ENCODE data around the gene TBX3.

DNA sequence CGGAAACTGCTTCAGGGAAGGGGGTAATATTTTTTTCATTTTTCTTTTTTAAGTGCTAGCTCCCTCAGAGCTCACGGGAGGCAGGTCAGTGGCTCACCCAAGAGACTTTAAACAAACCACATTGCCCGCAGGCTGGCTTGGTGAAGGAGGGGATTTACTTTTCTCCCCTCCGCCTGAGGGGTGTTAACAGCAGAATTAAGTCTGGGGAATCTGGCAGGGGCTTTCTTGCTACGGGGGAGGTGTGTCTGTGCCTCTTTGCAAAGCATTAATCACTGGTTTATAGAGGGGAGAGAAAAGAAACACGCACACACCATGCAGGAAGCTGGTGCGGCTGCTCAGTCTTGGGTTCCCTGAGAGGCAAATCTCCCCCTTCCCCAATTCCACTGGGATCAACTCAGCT is 26.2 kb upstream of the TBX3 start:
- TF ChIP-seq, protein P1, sequence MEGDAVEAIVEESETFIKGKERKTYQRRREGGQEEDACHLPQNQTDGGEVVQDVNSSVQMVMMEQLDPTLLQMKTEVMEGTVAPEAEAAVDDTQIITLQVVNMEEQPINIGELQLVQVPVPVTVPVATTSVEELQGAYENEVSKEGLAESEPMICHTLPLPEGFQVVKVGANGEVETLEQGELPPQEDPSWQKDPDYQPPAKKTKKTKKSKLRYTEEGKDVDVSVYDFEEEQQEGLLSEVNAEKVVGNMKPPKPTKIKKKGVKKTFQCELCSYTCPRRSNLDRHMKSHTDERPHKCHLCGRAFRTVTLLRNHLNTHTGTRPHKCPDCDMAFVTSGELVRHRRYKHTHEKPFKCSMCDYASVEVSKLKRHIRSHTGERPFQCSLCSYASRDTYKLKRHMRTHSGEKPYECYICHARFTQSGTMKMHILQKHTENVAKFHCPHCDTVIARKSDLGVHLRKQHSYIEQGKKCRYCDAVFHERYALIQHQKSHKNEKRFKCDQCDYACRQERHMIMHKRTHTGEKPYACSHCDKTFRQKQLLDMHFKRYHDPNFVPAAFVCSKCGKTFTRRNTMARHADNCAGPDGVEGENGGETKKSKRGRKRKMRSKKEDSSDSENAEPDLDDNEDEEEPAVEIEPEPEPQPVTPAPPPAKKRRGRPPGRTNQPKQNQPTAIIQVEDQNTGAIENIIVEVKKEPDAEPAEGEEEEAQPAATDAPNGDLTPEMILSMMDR (IDR thresholded peaks at IDR 0.05), result no peak
- TF ChIP-seq EZH2 (IDR thresholded peaks at IDR 0.05) (no peak), EZH2phosphoT487 (IDR thresholded peaks at IDR 0.05) (no peak)
